ENCODE data around the gene APBB1IP. TPM values are rescaled to one million over a fixed set of nuclear protein-coding genes. Genes with fewer than 3 reads are reported as not detected.

The APBB1IP gene
- total RNA-seq, 4 donors from 2014 or later: 2.6 to 6.2 (median 5.1) TPM

DNA sequence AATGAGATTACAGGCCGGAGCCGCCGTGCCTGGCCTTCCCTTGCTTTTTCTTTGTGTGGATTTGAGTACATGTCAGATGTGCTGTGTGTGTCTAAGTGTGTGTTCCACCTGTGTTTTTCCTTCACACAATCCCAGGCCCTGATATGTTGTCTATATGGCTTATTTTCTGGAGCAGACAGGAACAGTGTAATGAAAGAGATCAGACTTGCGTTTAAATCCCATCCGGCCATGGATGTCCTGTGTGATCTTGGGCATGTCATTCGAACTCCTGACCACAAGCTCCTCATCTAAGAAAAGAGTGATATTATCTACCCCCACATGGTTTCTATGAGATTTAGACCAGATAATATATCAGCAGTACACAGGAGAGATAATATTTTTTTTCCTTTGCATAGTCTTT is 37.2 kb downstream of the APBB1IP start:
- H3K9me3 ChIP-seq: no peaks in the 10 kb centered on the region
- intact Hi-C loops (cut with DNase I): no loop called here
- peaks cover 0 to 5% (median 0%) of the 10 kb centered on the region in 4 donors for H3K4me1 ChIP-seq
- TF ChIP-seq EP300 (IDR thresholded peaks at IDR 0.05) (no peak), POLR2A (IDR thresholded peaks at IDR 0.05; ENCODE audit: low read depth) (no peak), POLR2AphosphoS5 (IDR thresholded peaks at IDR 0.05) (no peak)
- TF ChIP-seq, protein P1, sequence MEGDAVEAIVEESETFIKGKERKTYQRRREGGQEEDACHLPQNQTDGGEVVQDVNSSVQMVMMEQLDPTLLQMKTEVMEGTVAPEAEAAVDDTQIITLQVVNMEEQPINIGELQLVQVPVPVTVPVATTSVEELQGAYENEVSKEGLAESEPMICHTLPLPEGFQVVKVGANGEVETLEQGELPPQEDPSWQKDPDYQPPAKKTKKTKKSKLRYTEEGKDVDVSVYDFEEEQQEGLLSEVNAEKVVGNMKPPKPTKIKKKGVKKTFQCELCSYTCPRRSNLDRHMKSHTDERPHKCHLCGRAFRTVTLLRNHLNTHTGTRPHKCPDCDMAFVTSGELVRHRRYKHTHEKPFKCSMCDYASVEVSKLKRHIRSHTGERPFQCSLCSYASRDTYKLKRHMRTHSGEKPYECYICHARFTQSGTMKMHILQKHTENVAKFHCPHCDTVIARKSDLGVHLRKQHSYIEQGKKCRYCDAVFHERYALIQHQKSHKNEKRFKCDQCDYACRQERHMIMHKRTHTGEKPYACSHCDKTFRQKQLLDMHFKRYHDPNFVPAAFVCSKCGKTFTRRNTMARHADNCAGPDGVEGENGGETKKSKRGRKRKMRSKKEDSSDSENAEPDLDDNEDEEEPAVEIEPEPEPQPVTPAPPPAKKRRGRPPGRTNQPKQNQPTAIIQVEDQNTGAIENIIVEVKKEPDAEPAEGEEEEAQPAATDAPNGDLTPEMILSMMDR (IDR thresholded peaks at IDR 0.05): no peak
- WGBS: 64% methylated on average over 6 of the region's 6 CpGs
- no peak overlapping the region for H3K4me3 ChIP-seq
- no peak overlapping the region for H3K27ac ChIP-seq (replicated peaks in 1 of 4)
- no peaks in the 10 kb centered on the region for H3K27me3 ChIP-seq
- DNase-seq (ENCODE audit: extremely low spot score): peak; percentile 17
- no peaks in the 10 kb centered on the region for H3K36me3 ChIP-seq

DNA sequence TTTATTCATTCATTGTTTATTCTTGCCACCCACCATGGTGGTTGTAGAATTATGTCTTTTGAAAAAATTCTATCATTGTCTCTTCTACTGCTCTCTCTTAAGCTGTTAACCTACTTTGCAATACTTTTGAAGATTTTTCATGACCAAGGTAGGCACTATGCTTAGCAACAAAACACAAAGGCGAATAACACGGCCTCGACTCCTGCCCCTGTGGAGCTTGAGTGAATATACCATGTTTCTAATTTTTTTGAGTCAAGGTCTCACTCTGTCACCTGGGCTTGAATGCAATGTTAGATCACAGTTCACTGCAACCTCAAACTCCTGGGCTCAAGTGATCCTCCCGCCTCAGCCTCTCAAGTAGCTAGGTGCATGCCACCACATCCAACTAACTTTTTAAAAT is 39.4 kb downstream of the APBB1IP start:
- H3K36me3 ChIP-seq: no peaks in the 10 kb centered on the region
- H3K9me3 ChIP-seq: no peaks in the 10 kb centered on the region
- peaks cover 0 to 5% (median 0%) of the 10 kb centered on the region in 4 donors for H3K4me1 ChIP-seq
- no peak overlapping the region for H3K27ac ChIP-seq (replicated peaks in 1 of 4)
- WGBS: 86% methylated on average over 4 of the region's 4 CpGs
- H3K27me3 ChIP-seq: no peaks in the 10 kb centered on the region
- no peak overlapping the region for H3K4me3 ChIP-seq
- intact Hi-C loops (cut with DNase I): no loop called here
- no peak for DNase-seq (ENCODE audit: extremely low spot score)
- no peak for TF ChIP-seq POLR2A (IDR thresholded peaks at IDR 0.05; ENCODE audit: low read depth)
- no peak for TF ChIP-seq POLR2AphosphoS5 (IDR thresholded peaks at IDR 0.05)
- TF ChIP-seq EP300 (IDR thresholded peaks at IDR 0.05): no peak
- TF ChIP-seq, protein P1 (IDR thresholded peaks at IDR 0.05): no peak

GRCh38 chr10:26478061-26478460 is 39.9 kb downstream of the APBB1IP start:
- WGBS: 86% methylated on average over 10 of the region's 10 CpGs
- TF ChIP-seq EP300 (IDR thresholded peaks at IDR 0.05) (no peak), POLR2A (IDR thresholded peaks at IDR 0.05; ENCODE audit: low read depth) (no peak), POLR2AphosphoS5 (IDR thresholded peaks at IDR 0.05) (no peak)
- TF ChIP-seq, protein P1 (IDR thresholded peaks at IDR 0.05): no peak
- H3K27ac ChIP-seq (replicated peaks in 1 of 4): no peak overlapping the region
- DNase-seq (ENCODE audit: extremely low spot score): no peak
- H3K9me3 ChIP-seq: no peaks in the 10 kb centered on the region
- H3K4me3 ChIP-seq: no peak overlapping the region
- H3K27me3 ChIP-seq: no peaks in the 10 kb centered on the region
- H3K4me1 ChIP-seq: peaks cover 0 to 5% (median 0%) of the 10 kb centered on the region in 4 donors
- intact Hi-C loops (cut with DNase I): no loop called here
- no peaks in the 10 kb centered on the region for H3K36me3 ChIP-seq

GRCh38 chr10:26479766-26480492 is 41.8 kb downstream of the APBB1IP start:
- DNase-seq (ENCODE audit: extremely low spot score): no peak
- peaks cover 0 to 5% (median 0%) of the 10 kb centered on the region in 4 donors for H3K4me1 ChIP-seq
- no peak overlapping the region for H3K27ac ChIP-seq (replicated peaks in 1 of 4)
- H3K4me3 ChIP-seq: no peak overlapping the region
- TF ChIP-seq, protein P1 (IDR thresholded peaks at IDR 0.05): no peak
- TF ChIP-seq POLR2A (IDR thresholded peaks at IDR 0.05; ENCODE audit: low read depth) (no peak), POLR2AphosphoS5 (IDR thresholded peaks at IDR 0.05) (no peak), EP300 (IDR thresholded peaks at IDR 0.05) (no peak)
- H3K9me3 ChIP-seq: no peaks in the 10 kb centered on the region
- WGBS: 77% methylated on average over 6 of the region's 6 CpGs
- intact Hi-C loops (cut with DNase I): no loop called here
- H3K27me3 ChIP-seq: no peaks in the 10 kb centered on the region
- H3K36me3 ChIP-seq: no peaks in the 10 kb centered on the region

All from esophagus muscularis mucosa (tissue), 4 donors.